Tibial nerve (tissue), 4 donors: Measurements from ENCODE around the gene CDKN1C. TPM values are rescaled to one million over a fixed set of nuclear protein-coding genes. Genes with fewer than 3 reads are reported as not detected.

Experiments
- DNase-seq, 2 donors: peaks; one replicate each; pipeline ENCODE4 v3.0.0-alpha.2; 2019; ENCODE audit warnings: low spot score in 2 of 2
- H3K27ac ChIP-seq, 4 donors: fragments of 200-600 bp; sonication (generic) in 3 of 4; one replicate each; pipeline ENCODE4 v1.5.1; 2017 to 2019; ENCODE audit warnings: mild to moderate bottlenecking in 1 of 4
- H3K27me3 ChIP-seq, 2 donors: fragments of 200-600 bp; sonication (generic) in 1 of 2; one replicate each; pipeline versions ENCODE4 v1.5.1 to v1.6.0; 2017 to 2019
- H3K36me3 ChIP-seq, 3 donors: fragments of 200-600 bp; sonication (generic); one replicate each; pipeline ENCODE4 v1.5.1; 2018 to 2019
- H3K4me1 ChIP-seq, 4 donors: fragments of 200-600 bp; sonication (generic) in 3 of 4; one replicate each; pipeline ENCODE4 v1.5.1; 2017 to 2019
- H3K4me3 ChIP-seq, 4 donors: fragments of 200-600 bp; sonication (generic) in 3 of 4; one replicate each; pipeline ENCODE4 v1.5.1; 2017 to 2019; ENCODE audit warnings: mild to moderate bottlenecking in 1 of 4, moderate library complexity in 1 of 4
- H3K9me3 ChIP-seq, 4 donors: fragments of 200-600 bp; sonication (generic) in 3 of 4; one replicate each; pipeline ENCODE4 v1.5.1; 2017 to 2019
- CTCF ChIP-seq, 5 experiments: fragments of 200-600 bp in 3 of 5; fragments of 450-650 bp in 2 of 5; sonication (generic) in 3 of 5; IDR thresholded peaks; one replicate each; pipeline ENCODE4 v1.5.1; 2016 to 2019; ENCODE audit warnings: antibody characterized with exemption in 5 of 5, mild to moderate bottlenecking in 3 of 5, moderate library complexity in 2 of 5
- EP300 ChIP-seq, 2 donors: sonication (generic); formaldehyde crosslinking; IDR thresholded peaks; one replicate each; pipeline ENCODE4 v1.6.1; 2017; ENCODE audit warnings: antibody characterized with exemption in 2 of 2, mild to moderate bottlenecking in 1 of 2
- POLR2A ChIP-seq, 2 donors: fragments of 450-650 bp; IDR thresholded peaks; one replicate each; pipeline ENCODE4 v1.6.1; 2017; ENCODE audit warnings: antibody characterized with exemption in 2 of 2, mild to moderate bottlenecking in 2 of 2, moderate library complexity in 2 of 2
- WGBS, 2 donors: methylation state at CpG; one replicate each; pipeline ENCODE4 v1.1.5; 2018; 5-methylcytosine and 5-hydroxymethylcytosine counted together
- small RNA-seq: library from RNA; depleted of rRNA; stranded (forward); fragments of <200 nt; gene quantifications from one replicate; pipeline ENCODE3, GENCODE V24; 2016
- total RNA-seq, 4 donors: library from RNA; depleted of rRNA; stranded (reverse); fragments of >200 nt; gene quantifications; one replicate each; pipeline ENCODE4 v1.1.0, GENCODE V29; 2016

CDKN1C gene
- total RNA-seq, 4 donors from 2014 or later: 128 to 330 (median 260) TPM

GRCh38 chr11:2835751-2836150, 49.8 kb downstream of the CDKN1C start:
- WGBS, 2 donors: 88 to 92% methylated on average over 17 of the region's 17 CpGs
- H3K36me3 ChIP-seq: no peaks in the 10 kb centered on the region
- no peak overlapping the region for H3K4me3 ChIP-seq
- H3K27ac ChIP-seq: no peak overlapping the region
- TF ChIP-seq EP300 (IDR thresholded peaks at IDR 0.05) (no peak), POLR2A (IDR thresholded peaks at IDR 0.05) (no peak), CTCF (IDR thresholded peaks at IDR 0.05) (no peak)
- peaks cover 0 to 16% (median 0%) of the 10 kb centered on the region in 4 donors for H3K4me1 ChIP-seq
- H3K27me3 ChIP-seq: no peaks in the 10 kb centered on the region
- no peaks in the 10 kb centered on the region for H3K9me3 ChIP-seq
- no peak for DNase-seq

DNA sequence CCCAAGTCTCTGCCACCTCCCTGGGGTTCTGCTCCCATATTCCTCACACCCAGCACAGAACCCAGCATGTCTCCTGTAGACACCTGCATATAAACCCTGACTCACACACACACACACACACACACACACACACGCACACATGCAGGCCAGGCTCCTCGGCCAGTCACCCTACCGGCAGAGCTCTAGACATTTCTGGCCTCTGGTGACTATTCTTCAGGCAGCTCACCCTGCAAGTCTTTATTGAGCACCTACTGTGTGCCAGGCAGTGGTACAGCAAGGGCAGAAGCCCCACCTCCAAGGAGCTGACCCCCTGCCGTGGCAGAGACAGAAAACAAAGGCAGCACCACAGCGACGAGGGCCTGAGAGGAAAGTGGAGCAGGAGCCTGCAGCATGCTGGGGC, 50.3 kb downstream of the CDKN1C start:
- no peaks in the 10 kb centered on the region for H3K36me3 ChIP-seq
- peaks cover 0 to 2% (median 0%) of the 10 kb centered on the region in 4 donors for H3K9me3 ChIP-seq
- no peak for TF ChIP-seq POLR2A (IDR thresholded peaks at IDR 0.05)
- no peak for TF ChIP-seq CTCF (IDR thresholded peaks at IDR 0.05)
- TF ChIP-seq EP300 (IDR thresholded peaks at IDR 0.05): no peak
- H3K4me3 ChIP-seq: no peak overlapping the region
- peaks cover 0 to 16% (median 0%) of the 10 kb centered on the region in 4 donors for H3K4me1 ChIP-seq
- 80 to 82% methylated on average over 6 of the region's 6 CpGs for WGBS, 2 donors
- DNase-seq: no peak
- no peaks in the 10 kb centered on the region for H3K27me3 ChIP-seq
- no peak overlapping the region for H3K27ac ChIP-seq

- H3K27ac ChIP-seq: no peak overlapping the region
- no peaks in the 10 kb centered on the region for H3K36me3 ChIP-seq
- H3K4me3 ChIP-seq: no peak overlapping the region
- 76 to 78% methylated on average over 8 to 16 of the region's 16 CpGs for WGBS, 2 donors
- TF ChIP-seq CTCF (IDR thresholded peaks at IDR 0.05) (no peak), EP300 (IDR thresholded peaks at IDR 0.05) (no peak), POLR2A (IDR thresholded peaks at IDR 0.05) (no peak)
- peaks cover 0 to 8% (median 0%) of the 10 kb centered on the region in 4 donors for H3K9me3 ChIP-seq
- no peak for DNase-seq
- no peaks in the 10 kb centered on the region for H3K27me3 ChIP-seq
- peaks cover 0 to 16% (median 0%) of the 10 kb centered on the region in 4 donors for H3K4me1 ChIP-seq
Measured at GRCh38 chr11:2834503-2835273, 50.9 kb downstream of the CDKN1C start.

- no peak for TF ChIP-seq EP300 (IDR thresholded peaks at IDR 0.05)
- no peak for TF ChIP-seq CTCF (IDR thresholded peaks at IDR 0.05)
- TF ChIP-seq POLR2A (IDR thresholded peaks at IDR 0.05): no peak
- 84 to 90% methylated on average over 15 to 17 of the region's 19 CpGs for WGBS, 2 donors
- DNase-seq: no peak
Measured at GRCh38 chr11:2833716-2834502, 51.7 kb downstream of the CDKN1C start.

More at GRCh38 chr11:2833716-2834502, 51.7 kb downstream of the CDKN1C start:
- H3K27ac ChIP-seq: no peak overlapping the region
- H3K4me3 ChIP-seq: no peak overlapping the region
- peaks cover 0 to 15% (median 3%) of the 10 kb centered on the region in 4 donors for H3K9me3 ChIP-seq
- peaks cover 0 to 16% (median 0%) of the 10 kb centered on the region in 4 donors for H3K4me1 ChIP-seq
- H3K27me3 ChIP-seq: no peaks in the 10 kb centered on the region
- no peaks in the 10 kb centered on the region for H3K36me3 ChIP-seq

Small RNA genes within 50 kb of the gene (small RNA-seq; reads per million reads assigned to genes)
- not detected for gene AC013791.1

Other genes starting within 250 kb of the CDKN1C start
- gene KCNQ1OT1, start 185.8 kb downstream of the CDKN1C start, total RNA-seq: 1 to 10 TPM; 6.3 to 8.0 (median 7.7) TPM
- gene PHLDA2, start 43.6 kb upstream of the CDKN1C start, total RNA-seq: 1 to 10 TPM; 3.3 to 6.1 (median 5.1) TPM
- gene NAP1L4, start 106.6 kb upstream of the CDKN1C start, total RNA-seq: 100 to 1,000 TPM in 2 of 4 donors, 10 to 100 TPM in 2; 94.3 to 129 (median 111) TPM
- gene CARS1, start 171.6 kb upstream of the CDKN1C start, total RNA-seq: 10 to 100 TPM; 29.3 to 50.4 (median 36.4) TPM